Left lung (tissue), 10 donors: Measurements from ENCODE around the gene RFC5. TPM values are rescaled to one million over a fixed set of nuclear protein-coding genes. Genes with fewer than 3 reads are reported as not detected.
"Not testable (repeated sequence)": the region's sequence is repeated elsewhere in the genome, so short reads cannot be mapped to it uniquely, and the experiment has no call there.

Experiments
- ATAC-seq: fragments of 200-7000 bp; cut with Tn5 transposase; one replicate; pipeline ENCODE4 v1.9.1; 2020; ENCODE audit warnings: moderate library complexity
- DNase-seq, 4 donors: peaks; one replicate each; pipeline ENCODE4 v3.0.0-alpha.2; 2013 to 2020
- H3K27ac ChIP-seq, 2 donors: fragments of 200-600 bp; sonication (generic) in 1 of 2; one replicate each; pipeline versions ENCODE4 v1.5.0 to v1.8.0; 2020 to 2021
- H3K27me3 ChIP-seq, 2 donors: fragments of 200-600 bp; sonication (generic) in 1 of 2; one replicate each; pipeline versions ENCODE4 v1.5.0 to v1.8.0; 2020 to 2021
- H3K36me3 ChIP-seq, 2 donors: fragments of 200-600 bp; sonication (generic) in 1 of 2; one replicate each; pipeline versions ENCODE4 v1.5.0 to v1.8.0; 2020 to 2021
- H3K4me1 ChIP-seq, 2 donors: fragments of 200-600 bp; one replicate each; pipeline ENCODE4 v1.8.0; 2021
- H3K4me3 ChIP-seq, 2 donors: fragments of 200-600 bp; sonication (generic) in 1 of 2; one replicate each; pipeline versions ENCODE4 v1.5.0 to v1.8.0; 2020 to 2021; ENCODE audit warnings: mild to moderate bottlenecking in 1 of 2
- H3K9me3 ChIP-seq, 2 donors: fragments of 200-600 bp; sonication (generic) in 1 of 2; one replicate each; pipeline versions ENCODE4 v1.5.0 to v1.8.0; 2020 to 2021
- CTCF ChIP-seq, 2 donors: fragments of 200-600 bp; sonication (generic) in 1 of 2; IDR thresholded peaks; one replicate each; pipeline versions ENCODE4 v1.5.0 to v1.8.0; 2021; ENCODE audit warnings: antibody characterized with exemption in 2 of 2
- intact Hi-C, 2 donors: fragments of 100-400 bp; cut with DNase I; formaldehyde crosslinking; loops; one replicate each; pipeline versions ENCODE4 v1.11.2 to v1.14.2; 2022
- polyA plus RNA-seq, 6 donors: library from polyadenylated mRNA; unstranded; fragments of 120-200 nt; gene quantifications; one replicate each; pipeline ENCODE4 v1.2.1, GENCODE V29; 2013; ENCODE audit not compliant: insufficient read length in 6 of 6
- total RNA-seq, 2 donors: library from RNA; stranded (reverse); fragmentation: NEBNext Ultra II Directional; extraction: Animal tissue kit (Norgen Biotek cat#: 25700); gene quantifications; one replicate each; pipeline ENCODE4 v1.2.1, GENCODE V29; 2021
- donor health status: DM: no; HTN: yes; CAD: no.
- donor health status: DM: no; HTN: no; CAD: no.

The RFC5 gene
- total and polyA plus RNA-seq, 8 donors = 12.1 to 35.8 (median 32.6) TPM

- TF ChIP-seq CTCF (IDR thresholded peaks at IDR 0.05) = no peak
- Histone ChIP-seq H3K4me1 (peaks cover 5 to 16% of the 10 kb centered on the region in 2 donors), H3K4me3 (no peak overlapping the region)
Measured at GRCh38 chr12:118017926-118018325, 1.4 kb downstream of the RFC5 start.

GRCh38 chr12:118020036-118020435 is 3.5 kb downstream of the RFC5 start:
- peaks cover 0 to 49% of the 10 kb centered on the region in 2 donors for H3K36me3 ChIP-seq
- H3K4me1 ChIP-seq = peaks cover 5 to 16% of the 10 kb centered on the region in 2 donors
- H3K27me3 ChIP-seq = no peaks in the 10 kb centered on the region
- H3K9me3 ChIP-seq = no peaks in the 10 kb centered on the region
- ATAC-seq (no peak), DNase-seq (no peak)
- H3K27ac ChIP-seq = no peak overlapping the region
- intact Hi-C loops = no loop called here
- H3K4me3 ChIP-seq = no peak overlapping the region
- TF ChIP-seq CTCF (IDR thresholded peaks at IDR 0.05) = no peak

More at GRCh38 chr12:118017926-118018325, 1.4 kb downstream of the RFC5 start:
- ATAC-seq = no peak
- H3K9me3 ChIP-seq = no peaks in the 10 kb centered on the region
- DNase-seq = no peak
- no peaks in the 10 kb centered on the region for H3K27me3 ChIP-seq
- intact Hi-C loops = no loop called here
- H3K36me3 ChIP-seq = peaks cover 0 to 39% of the 10 kb centered on the region in 2 donors
- no peak overlapping the region for H3K27ac ChIP-seq

GRCh38 chr12:118022097-118022727 is 5.7 kb downstream of the RFC5 start:
- H3K27ac ChIP-seq, ATAC-seq, H3K27me3 ChIP-seq, H3K9me3 ChIP-seq, DNase-seq, H3K4me3 ChIP-seq, intact Hi-C loops, H3K4me1 ChIP-seq: not testable (repeated sequence)
- peaks cover 0 to 71% of the 10 kb centered on the region in 2 donors for H3K36me3 ChIP-seq

GRCh38 chr12:118022728-118023109 is 6.2 kb downstream of the RFC5 start:
- H3K9me3 ChIP-seq = no peaks in the 10 kb centered on the region
- no peak for ATAC-seq
- peaks cover 0 to 76% of the 10 kb centered on the region in 2 donors for H3K36me3 ChIP-seq
- intact Hi-C loops = no loop called here
- peaks cover 0 to 1% of the 10 kb centered on the region in 2 donors for H3K4me1 ChIP-seq
- no peak overlapping the region for H3K4me3 ChIP-seq
- TF ChIP-seq CTCF (IDR thresholded peaks at IDR 0.05) = no peak
- DNase-seq = no peak
- no peak overlapping the region for H3K27ac ChIP-seq
- H3K27me3 ChIP-seq = no peaks in the 10 kb centered on the region

- Histone ChIP-seq H3K36me3 (peaks cover 0 to 83% of the 10 kb centered on the region in 2 donors), H3K9me3 (no peaks in the 10 kb centered on the region), H3K27me3 (no peaks in the 10 kb centered on the region), H3K4me1 (no peaks in the 10 kb centered on the region), H3K4me3 (no peak overlapping the region), H3K27ac (no peak overlapping the region)
- intact Hi-C loops = no loop called here
- no peak for TF ChIP-seq CTCF (IDR thresholded peaks at IDR 0.05)
- ATAC-seq = no peak
- no peak for DNase-seq
Measured at GRCh38 chr12:118023301-118023860, 6.9 kb downstream of the RFC5 start.
